GM12872 (cell line): ENCODE measurements around the gene POLR2F.

Experiments
- CTCF ChIP-seq: IDR thresholded peaks from 3 replicates; pipeline ENCODE4 v1.5.1; 2011; ENCODE audit warnings: low read depth, mild to moderate bottlenecking, low read length, moderate library complexity; ENCODE audit not compliant: insufficient read depth

POLR2F gene

GRCh38 chr22:37998543-37998942 lies 45.0 kb downstream of the POLR2F start:
- TF ChIP-seq CTCF = no peak

GRCh38 chr22:37999236-37999635 lies 45.7 kb downstream of the POLR2F start:
- no peak for TF ChIP-seq CTCF

GRCh38 chr22:37999640-38000272 lies 46.3 kb downstream of the POLR2F start:
- TF ChIP-seq CTCF = no peak

GRCh38 chr22:38005943-38006342 lies 52.4 kb downstream of the POLR2F start:
- TF ChIP-seq CTCF = no peak

- no peak for TF ChIP-seq CTCF
Measured at GRCh38 chr22:38006906-38007305, 53.4 kb downstream of the POLR2F start.

GRCh38 chr22:38007330-38007902 lies 53.9 kb downstream of the POLR2F start:
- TF ChIP-seq CTCF = no peak

GRCh38 chr22:38009000-38009806 lies 55.7 kb downstream of the POLR2F start:
- no peak for TF ChIP-seq CTCF
